ENCODE measurements around the gene PLK3.

GRCh38 chr1:44788120-44788860 lies 11.9 kb upstream of the PLK3 start, which contains the start of gene BEST4:
- TF ChIP-seq POLR2A (IDR thresholded peaks at IDR 0.05) (no peak), CTCF (IDR thresholded peaks at IDR 0.05) (no peak)

All from right lobe of liver (tissue), 4 donors.